HFFc6 (cell line): ENCODE results near the gene CEP89. TPM values are rescaled to one million over a fixed set of nuclear protein-coding genes. Genes with fewer than 3 reads are reported as not detected.

Experiments used
- DNase-seq: peaks from one replicate; pipeline ENCODE4 v3.0.0-alpha.2; 2018
- H3K27ac Mint-ChIP-seq: 2 replicates; pipeline ENCODE4 v1.8.0; 2020; ENCODE audit warnings: mild to moderate bottlenecking, mixed read lengths
- H3K27me3 Mint-ChIP-seq: 2 replicates; pipeline ENCODE4 v1.8.0; 2021; ENCODE audit warnings: mild to moderate bottlenecking, moderate library complexity, mixed read lengths; ENCODE audit not compliant: insufficient read depth
- H3K36me3 Mint-ChIP-seq: 2 replicates; pipeline ENCODE4 v1.8.0; 2021; ENCODE audit warnings: low read depth, mixed read lengths
- H3K4me1 Mint-ChIP-seq: 2 replicates; pipeline ENCODE4 v1.8.0; 2020; ENCODE audit warnings: low read depth, mixed read lengths
- H3K4me3 Mint-ChIP-seq: 2 replicates; pipeline ENCODE4 v1.8.0; 2020; ENCODE audit warnings: mild to moderate bottlenecking, moderate library complexity, mixed read lengths
- H3K9me3 Mint-ChIP-seq: 2 replicates; pipeline ENCODE4 v1.8.0; 2020; ENCODE audit warnings: mild to moderate bottlenecking, mixed read lengths
- CTCF ChIP-seq: fragments of 200-600 bp; sonication (generic); IDR thresholded peaks from 2 replicates; pipeline ENCODE4 v1.5.0; 2021; ENCODE audit warnings: antibody characterized with exemption, mild to moderate bottlenecking
- total RNA-seq, 6 experiments: library from RNA; stranded (reverse); fragmentation: NEBNext Ultra II Directional; extraction: Animal tissue kit (Norgen Biotek cat#: 25700); gene quantifications; 2 replicates in 1 of 6; 3 replicates in 5 of 6; pipeline ENCODE4 v1.2.3, GENCODE V29; 2021

CEP89 gene
- total RNA-seq, 6 experiments from 2014 or later = 27.3 to 32.1 (median 30.9) TPM

GRCh38 chr19:32935629-32936028 lies 36.1 kb downstream of the CEP89 start:
- DNase-seq = no peak
- no peaks in the 10 kb centered on the region for H3K4me1 Mint-ChIP-seq
- peaks cover 24% of the 10 kb centered on the region for H3K36me3 Mint-ChIP-seq
- no peaks in the 10 kb centered on the region for H3K27me3 Mint-ChIP-seq
- TF ChIP-seq CTCF = no peak
- H3K9me3 Mint-ChIP-seq = no peaks in the 10 kb centered on the region
- no peak overlapping the region for H3K27ac Mint-ChIP-seq
- H3K4me3 Mint-ChIP-seq = no peak overlapping the region

- Mint-ChIP-seq H3K27ac (no peak overlapping the region), H3K4me1 (no peaks in the 10 kb centered on the region), H3K36me3 (peaks cover 35% of the 10 kb centered on the region), H3K4me3 (no peak overlapping the region), H3K9me3 (peaks cover 3% of the 10 kb centered on the region; the same call in 1 of the 2 replicates), H3K27me3 (no peaks in the 10 kb centered on the region)
- no peak for TF ChIP-seq CTCF
- DNase-seq = no peak
These were observed 38.2 kb downstream of the CEP89 start for GRCh38 chr19:32933571-32933970.

- no peak overlapping the region for H3K27ac Mint-ChIP-seq
- DNase-seq = no peak
- peaks cover 30% of the 10 kb centered on the region for H3K36me3 Mint-ChIP-seq
- H3K9me3 Mint-ChIP-seq = peaks cover 7% of the 10 kb centered on the region; the same call in 1 of the 2 replicates
- H3K27me3 Mint-ChIP-seq = no peaks in the 10 kb centered on the region
- no peak for TF ChIP-seq CTCF
- H3K4me3 Mint-ChIP-seq = no peak overlapping the region
- H3K4me1 Mint-ChIP-seq = no peaks in the 10 kb centered on the region
These were observed 41.2 kb downstream of the CEP89 start for GRCh38 chr19:32930567-32930966.

- Mint-ChIP-seq H3K9me3 (peaks cover 7% of the 10 kb centered on the region; the same call in 1 of the 2 replicates), H3K4me1 (no peaks in the 10 kb centered on the region), H3K27me3 (no peaks in the 10 kb centered on the region), H3K36me3 (peaks cover 25% of the 10 kb centered on the region), H3K27ac (no peak overlapping the region), H3K4me3 (no peak overlapping the region)
- DNase-seq = no peak
- no peak for TF ChIP-seq CTCF
These were observed 43.0 kb downstream of the CEP89 start for GRCh38 chr19:32928806-32929205.

GRCh38 chr19:32924200-32924599 lies 47.6 kb downstream of the CEP89 start:
- Mint-ChIP-seq H3K9me3 (peaks cover 7% of the 10 kb centered on the region; the same call in 1 of the 2 replicates), H3K27ac (peak overlapping the region; percentile 50; the same call in 1 of the 2 replicates), H3K27me3 (no peaks in the 10 kb centered on the region), H3K4me1 (no peaks in the 10 kb centered on the region), H3K36me3 (peaks cover 15% of the 10 kb centered on the region), H3K4me3 (no peak overlapping the region)
- TF ChIP-seq CTCF = no peak
- peak; percentile 5 for DNase-seq

GRCh38 chr19:32921624-32922023 lies 50.1 kb downstream of the CEP89 start:
- Mint-ChIP-seq H3K27me3 (no peaks in the 10 kb centered on the region), H3K4me1 (no peaks in the 10 kb centered on the region), H3K9me3 (no peaks in the 10 kb centered on the region), H3K36me3 (peaks cover 5% of the 10 kb centered on the region; the same call in 1 of the 2 replicates), H3K4me3 (no peak overlapping the region), H3K27ac (no peak overlapping the region)
- TF ChIP-seq CTCF = no peak
- no peak for DNase-seq
